A172 (cell line): Measurements from ENCODE around the gene ATXN1. TPM values are rescaled to one million over a fixed set of nuclear protein-coding genes. Genes with fewer than 3 reads are reported as not detected.

ENCODE experiments used
- DNase-seq: peaks from one replicate; pipeline ENCODE4 v3.0.0-alpha.2; 2015; ENCODE audit warnings: low spot score
- total RNA-seq: library from RNA; depleted of rRNA; stranded (reverse); fragments of >200 nt; shearing (Covaris generic); gene quantifications from 2 replicates; pipeline ENCODE4 v1.2.3, GENCODE V29; 2014

ATXN1 gene
- total RNA-seq, 1 experiment from 2014 or later, result 12.4 TPM

DNA sequence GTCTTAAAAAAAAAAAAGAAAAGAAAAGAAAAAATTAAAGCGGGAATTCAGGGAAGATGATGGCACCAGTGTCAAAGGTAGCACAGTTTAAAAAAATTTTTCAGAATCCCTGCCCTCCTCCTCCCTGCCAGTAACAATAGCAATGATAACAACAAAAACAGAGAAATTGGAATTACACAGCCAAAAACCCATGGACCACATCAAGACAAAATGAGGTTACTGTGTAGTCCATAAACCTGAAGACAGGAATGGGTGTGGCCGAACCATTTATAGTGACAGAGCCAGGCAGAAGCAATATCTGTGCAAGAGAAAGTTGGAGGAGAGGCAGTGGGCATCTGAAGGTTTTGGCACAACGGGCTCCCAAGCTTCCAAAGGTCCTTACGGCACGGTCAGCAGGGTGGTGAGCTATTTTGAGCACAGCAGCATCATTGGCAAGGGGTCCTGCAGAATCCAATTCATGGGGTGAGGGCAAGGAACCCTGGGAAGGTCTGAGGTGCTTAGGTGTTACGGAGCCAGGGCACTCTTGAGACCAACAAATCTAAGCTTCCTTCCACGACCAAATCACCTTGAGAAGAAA, 320.5 kb downstream of the ATXN1 start:
- no peak for DNase-seq

DNA sequence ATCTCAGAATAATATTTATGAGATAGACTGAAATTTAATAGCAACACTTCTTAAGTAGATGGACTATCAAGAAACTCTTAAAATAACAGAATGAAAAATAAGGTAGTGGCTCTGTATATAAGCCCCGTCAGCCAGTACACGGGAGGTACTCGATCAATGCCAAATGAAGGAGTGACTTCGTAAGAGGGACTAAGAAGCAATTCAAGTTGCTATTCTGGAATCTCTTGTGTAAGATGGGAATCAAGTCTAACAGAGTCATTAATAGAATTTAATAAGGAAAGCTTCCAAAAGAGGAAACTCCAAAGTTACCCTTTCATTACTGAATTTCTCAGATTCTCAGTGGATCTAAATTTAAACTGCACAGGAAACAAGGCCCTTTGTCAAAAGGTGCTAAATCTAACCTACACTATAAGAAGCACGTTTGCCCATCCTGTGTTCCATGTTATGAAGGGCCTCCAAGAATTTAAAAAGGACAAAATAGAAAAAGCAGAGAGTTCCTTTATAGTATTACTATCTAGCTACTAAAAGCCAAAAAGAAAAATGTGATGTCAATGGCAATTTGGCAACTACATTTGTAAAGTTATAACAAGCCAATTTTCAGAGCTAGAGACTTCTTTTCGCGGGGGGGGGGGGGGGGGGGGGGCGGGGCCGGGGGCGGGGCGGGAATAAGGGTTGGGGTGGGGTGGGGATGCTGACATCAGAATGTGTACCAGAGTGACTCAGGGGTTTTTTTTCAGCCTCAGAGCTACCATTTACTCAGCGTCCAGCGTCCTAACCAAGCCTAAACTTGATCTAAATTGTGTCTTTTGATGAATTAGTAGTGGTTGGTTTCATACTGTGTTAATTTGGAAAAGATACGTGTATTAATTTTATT, 322.3 kb downstream of the ATXN1 start:
- peak; percentile 70 for DNase-seq

DNA sequence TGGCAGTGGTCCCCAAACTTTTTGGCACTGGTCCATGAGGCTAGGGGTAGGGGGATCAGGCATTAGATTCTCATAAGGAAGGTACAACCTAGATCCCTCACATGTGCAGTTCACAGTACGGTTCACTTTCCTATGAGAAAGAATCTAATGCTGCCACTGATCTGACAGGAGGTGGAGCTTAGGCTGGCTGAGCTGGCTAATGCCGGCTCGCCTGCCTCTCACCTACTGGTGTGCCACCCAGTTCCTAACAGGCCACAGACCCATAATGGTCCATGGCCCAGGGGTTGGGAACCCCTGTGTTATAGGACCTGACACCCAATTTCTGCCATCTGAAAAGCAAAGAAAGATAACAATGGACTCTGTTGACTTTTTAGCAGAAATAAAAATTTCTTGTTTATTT, 323.3 kb downstream of the ATXN1 start:
- no peak for DNase-seq

DNA sequence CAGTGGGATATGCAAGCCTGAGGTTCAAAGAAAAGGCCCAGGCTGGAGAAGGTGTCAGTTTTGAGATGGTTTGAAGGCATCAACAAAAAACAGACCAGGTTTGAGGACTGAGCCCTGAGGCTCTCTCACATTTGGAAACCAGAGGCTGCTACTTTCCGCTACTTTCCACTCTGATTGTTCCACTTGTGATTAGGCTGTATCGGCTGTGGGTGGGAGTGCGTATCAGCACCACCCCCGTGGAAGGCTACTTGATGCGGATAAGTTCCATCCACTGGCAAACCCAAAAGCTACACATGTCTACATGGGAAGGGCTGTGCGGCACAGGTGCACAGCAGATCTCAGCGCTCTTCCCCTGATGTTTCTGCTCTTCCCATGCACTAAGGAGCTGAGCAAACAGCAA, 324.2 kb downstream of the ATXN1 start:
- DNase-seq, result no peak

DNA sequence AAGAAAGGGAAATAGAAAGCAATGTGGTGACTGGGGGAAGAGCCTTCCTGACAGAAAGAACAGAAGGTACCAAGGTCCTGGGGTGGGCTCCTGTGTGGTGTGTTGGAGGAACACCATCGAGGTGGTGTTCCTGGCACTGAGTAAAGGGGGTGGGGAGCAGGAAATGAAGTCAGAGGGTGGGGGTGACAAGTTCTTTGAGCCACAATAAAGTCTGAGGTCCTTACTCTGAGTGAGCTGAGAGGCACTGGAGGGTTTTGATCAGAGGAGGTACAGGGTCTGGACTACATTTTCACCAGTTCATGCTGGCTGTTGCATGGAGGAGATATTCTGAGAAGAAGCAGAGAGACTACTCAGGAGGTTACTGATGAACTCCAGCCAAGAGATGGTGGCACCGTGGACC, 324.7 kb downstream of the ATXN1 start:
- DNase-seq, result no peak

DNA sequence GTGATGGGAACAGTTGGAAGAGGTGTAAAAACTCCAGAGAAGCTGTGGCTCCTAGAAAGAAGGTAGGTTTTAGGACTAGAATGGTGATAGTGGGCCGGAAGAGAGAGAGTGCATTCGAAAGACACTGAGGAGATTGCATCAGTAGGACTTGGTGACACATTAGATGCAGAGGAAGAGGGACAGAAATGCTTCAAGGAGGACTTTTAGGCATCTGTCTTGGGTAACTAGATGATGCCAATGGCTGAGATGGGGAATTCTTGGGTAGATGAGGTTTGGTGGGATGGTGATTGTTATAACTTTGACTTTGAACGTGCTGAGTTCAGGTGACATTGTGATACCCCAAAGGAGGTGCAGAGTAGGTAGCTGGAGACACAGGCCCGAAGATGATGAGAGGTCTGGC, 326.4 kb downstream of the ATXN1 start:
- no peak for DNase-seq

DNA sequence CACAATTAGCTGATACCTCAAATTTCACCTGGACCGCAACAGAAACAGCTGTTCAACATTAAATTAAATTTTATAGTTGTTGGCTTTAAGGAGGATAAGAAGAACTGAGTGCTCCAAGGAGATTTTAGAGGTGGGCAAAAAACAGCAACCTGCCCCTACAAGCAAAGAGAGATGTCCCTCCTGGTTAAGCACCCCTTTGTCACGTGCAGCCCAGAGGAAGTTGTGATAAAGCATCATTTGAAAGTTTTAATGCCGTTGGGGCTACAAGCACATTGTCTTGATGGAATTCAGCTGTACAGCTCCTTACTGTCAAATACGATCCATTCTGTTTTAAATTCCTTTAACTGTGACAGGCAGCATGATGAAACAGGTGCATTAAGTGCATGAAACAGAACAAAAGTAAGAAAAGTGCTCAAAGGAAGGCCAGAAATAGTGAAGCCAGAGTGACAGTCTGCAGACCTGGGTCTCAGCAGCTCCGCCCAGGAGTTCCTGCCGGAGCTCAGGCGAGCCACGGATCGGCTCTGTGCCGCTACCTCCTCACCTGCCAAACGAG, 327.8 kb downstream of the ATXN1 start:
- DNase-seq, result no peak

DNA sequence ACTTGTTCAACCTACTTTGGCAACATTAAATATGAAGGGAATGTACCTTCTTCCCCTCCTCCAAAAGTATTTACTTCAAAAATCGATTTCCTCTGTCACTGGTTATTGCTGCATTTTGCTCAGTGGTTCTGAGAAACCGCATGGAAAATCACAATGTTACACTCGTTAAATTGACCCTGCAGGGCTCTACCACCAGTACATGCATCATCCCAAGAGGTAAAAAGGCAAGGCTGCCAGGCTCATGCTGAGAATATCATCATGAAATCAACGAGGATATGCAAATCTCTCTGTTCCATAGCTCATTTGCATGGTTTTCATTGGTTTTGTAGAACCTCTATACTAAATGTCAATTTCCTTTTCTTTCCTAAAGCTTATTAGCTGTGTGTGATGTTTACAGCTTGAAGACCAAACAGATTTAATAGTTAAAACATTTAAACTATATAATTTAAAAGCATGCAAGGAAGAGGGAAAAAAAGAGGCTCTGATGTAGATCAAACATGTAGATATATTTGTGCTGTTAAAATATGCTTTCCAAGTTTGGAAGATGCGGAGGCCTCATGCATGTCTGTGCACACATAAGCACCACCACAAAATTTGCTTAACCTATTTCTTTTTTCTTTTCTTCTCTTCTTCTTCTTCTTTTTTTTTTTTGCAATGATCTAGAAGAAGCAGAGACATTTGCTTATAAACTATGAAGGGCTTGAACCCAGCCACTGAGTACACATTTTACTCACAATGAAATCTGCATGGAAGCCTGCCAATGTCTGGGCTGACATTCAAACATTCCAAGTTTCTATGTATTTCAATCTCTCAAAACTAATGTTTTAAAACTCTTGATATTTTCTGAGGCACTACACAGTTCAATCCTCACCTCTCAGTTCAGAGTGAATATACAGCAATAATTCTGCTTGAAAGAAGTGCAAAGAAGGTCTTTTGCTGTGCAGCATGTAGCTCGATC, 328.9 kb downstream of the ATXN1 start:
- DNase-seq, result no peak

DNA sequence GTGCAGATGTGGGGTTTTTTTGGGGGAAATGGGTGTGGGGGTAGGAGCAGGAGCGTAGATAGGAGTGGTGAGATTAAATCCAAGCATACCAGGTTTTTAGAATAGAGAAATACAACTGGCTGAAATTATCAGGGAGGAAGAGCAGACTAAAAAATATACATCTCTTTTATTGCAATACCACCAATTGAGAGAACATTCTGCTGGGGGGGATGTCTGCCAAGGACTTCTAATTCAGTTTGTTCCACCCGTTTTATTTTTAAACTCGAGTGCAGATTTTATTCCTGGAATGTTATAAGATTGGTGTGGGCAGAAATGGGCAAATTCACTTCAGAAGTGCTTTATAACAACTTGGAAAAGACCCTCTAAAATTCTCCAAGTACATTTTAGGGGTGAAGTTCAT, 330.2 kb downstream of the ATXN1 start:
- DNase-seq, result no peak

DNA sequence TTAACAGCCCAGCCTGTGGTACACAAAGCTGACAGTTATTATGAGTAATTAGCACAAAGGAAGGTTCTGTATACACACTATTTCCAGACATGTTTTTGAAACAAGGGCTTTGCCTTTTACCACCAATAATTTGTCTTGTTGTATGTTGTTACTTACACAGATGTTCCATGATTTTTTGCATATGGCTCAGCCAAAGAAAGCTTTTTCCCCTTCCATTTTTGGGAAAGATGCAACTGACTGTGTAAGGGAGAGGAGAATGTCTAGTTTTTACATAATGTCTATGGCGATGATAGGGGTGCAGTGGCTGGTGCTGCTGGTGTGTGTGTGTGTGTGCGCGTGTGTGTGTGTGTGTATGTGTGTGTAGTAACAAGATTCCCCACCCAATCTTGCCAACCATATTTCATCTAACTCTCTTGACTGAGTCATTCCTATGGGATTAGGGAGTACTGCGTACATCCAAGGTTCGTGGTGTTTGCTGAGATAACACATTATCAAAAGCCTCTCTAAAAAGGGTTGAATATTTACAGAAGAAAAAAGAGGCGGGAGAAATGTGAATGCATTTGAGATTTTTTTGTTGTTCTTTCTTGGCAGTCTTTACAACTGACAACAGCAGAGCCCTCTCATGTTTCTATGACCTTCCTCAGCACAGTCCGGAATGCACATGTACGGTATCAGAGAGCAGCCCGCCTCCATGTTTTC, 330.7 kb downstream of the ATXN1 start:
- peak; percentile 10 for DNase-seq

DNA sequence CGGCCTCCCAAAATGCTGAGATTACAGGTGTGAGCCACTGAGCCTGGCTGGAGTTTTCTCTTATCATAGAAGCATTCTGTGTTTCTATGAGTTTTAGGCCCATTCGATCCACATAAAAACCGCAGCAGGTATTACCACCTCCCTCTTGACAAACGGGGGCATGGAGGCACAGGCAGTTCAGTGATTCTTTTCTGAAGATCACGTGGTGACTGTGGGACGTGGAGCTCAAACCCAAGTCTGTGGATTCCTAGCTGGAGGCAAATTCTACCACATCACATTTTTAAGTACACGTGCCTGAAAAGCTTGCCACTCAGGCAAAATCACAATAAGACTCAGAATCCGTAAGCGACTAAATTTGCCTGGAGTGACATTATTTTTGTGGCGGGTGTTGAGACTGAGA, 331.6 kb downstream of the ATXN1 start:
- DNase-seq, result no peak

DNA sequence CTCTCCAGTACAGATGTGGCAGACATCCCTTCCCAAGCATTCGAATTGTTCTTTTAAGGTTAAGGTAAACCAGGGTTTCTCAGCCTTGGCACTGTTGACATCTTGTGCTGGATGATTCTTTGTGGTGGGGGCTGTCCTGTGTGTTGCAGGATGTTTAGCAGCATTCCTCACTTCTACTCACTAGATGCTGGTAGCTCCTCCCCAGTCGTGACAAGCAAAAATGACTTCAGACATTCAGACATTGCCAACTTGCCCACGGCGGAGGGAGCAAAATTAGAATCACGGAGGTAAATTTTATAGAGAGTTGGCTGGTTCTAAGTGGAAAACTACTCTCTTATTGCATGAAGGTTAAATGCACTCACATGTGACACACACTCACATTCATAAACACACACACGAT, 334.1 kb downstream of the ATXN1 start:
- DNase-seq, result no peak

DNA sequence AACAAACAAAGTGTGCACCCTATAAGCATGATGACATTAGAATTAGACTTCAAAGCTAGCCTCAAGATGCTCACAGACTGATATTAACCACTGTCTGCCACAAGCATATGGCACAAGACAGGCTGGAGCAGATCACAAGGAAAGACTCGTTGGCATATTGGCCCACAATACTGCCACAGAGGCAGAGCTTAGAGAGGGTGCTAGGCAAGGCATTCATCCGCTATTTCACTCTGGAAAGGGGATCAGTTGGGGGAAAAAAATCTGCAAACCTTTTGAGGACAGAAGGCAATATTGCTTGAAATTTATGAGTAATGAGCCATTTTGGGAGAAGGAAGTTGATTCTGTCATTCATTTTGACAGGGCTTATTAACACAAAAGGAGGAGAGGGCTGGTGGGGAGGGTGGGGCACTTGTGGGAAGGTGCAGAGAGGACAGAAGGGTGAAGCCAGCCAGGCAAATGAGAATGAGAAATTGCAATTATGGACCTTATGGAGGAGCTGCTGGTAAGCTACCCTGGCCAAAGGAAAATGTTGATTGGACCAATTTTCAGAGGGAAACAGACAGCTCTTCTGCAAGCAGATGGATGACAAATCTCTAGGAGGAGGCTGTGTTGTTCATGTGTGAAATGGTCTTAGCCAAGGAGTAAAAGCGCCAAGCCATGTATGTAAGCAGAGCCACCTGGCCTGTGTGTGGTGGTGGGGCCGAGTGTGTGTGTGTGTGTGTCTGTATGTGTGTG, 335.2 kb downstream of the ATXN1 start:
- no peak for DNase-seq

DNA sequence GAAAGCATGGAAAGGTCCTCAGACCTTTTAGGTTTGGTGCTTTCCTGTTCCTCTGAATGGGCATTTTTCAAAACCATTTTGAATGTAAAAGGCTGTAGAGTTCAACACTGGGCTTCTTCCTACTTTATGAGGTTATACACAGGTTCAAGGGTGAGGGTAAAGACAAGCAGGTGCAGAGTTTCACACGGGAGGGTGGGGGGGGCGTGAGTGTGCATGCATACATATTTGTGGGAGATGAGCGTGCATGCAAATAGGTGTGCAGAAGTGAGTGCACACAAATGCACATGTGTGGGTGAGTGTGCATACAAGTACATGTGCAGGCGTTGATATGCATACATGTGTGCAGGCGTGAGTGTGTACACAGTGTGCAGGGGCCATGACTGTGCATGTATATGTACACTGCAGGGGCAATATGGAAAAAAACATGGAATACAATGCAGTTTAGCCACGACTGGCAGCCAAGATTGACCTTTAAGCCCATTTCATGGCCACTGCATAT, 339.7 kb downstream of the ATXN1 start:
- DNase-seq, result no peak

DNA sequence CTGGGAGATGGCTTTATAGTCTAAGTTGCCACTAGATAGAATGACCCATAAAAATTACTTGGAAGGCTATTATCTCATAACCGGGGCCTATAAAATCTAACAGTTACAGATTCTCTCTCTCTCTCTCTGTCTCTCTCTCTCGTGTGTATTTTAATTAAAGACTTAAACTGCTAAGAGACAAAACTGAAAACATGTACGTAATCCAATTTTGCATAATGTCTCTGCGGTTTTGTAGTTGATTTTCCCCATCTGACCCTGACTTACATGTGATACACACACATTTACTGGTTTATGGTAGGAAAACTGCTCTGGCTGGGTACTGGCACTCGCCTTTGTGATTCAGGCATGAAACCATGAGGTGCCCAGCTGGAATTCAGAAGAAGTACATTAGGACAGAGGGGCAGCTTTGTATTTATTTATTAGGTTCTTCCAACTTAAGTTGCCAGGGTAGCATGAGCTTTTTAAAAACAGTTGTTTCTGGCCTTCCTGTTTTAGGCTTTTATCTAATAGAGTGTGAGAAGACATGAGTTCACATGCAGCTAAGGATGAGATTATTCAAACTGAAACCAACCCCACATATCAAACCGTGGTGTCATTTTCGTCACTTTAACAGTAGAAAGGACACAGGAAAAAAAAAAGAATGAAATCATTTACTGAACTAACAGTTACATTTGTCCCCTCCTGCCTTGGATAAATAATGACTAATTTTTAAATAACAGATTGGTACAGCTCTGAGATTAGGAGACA, 340.4 kb downstream of the ATXN1 start:
- DNase-seq, result no peak

DNA sequence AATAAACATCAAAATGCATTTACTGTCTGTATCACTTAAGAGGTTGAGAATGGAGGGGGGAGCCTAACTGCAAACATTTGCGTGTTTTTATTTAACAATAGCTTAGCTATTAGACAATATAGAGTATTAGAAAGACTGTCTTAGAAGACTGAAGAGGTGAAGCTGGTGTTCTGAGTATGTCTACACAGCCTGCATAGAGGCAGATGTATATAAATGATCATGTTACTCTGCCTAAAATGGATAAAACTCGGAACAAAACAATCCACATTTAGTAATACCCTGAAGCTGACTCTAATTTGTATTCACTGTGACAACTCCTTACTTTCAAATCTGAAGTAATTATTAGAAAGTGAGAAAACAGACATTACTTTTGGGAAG, 340.9 kb downstream of the ATXN1 start:
- DNase-seq, result no peak

DNA sequence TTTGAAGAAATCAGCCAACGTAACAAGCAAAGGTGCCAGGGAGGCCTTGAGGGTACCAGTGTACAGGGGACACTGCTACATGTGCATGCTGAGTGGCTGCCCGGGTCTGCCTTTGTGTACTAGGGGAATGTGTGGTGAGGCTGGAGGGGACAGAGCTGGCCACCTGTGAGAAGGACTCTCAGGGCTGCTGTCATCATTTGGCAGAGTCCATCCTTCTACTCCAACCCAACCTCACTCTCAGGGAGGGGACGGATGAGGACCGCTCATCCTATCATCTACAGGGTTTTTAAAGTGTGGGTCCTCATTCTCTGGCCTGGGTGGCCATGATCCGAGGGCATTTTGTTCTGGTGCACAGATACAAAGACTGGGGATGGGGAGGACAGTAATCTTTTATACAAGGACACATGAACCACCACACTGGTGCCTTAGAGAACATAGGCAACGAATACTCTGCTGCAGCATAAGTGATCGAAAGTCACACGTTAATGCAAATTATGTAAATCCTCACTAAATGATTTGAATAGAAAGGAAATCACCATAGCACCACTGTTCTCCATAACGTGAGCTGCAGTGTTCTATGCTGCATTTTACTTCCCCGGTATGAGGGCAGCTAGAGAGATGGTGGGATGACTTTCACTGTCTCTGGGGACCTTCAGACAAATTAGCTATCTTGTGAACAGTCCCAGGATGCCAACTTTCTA, 341.5 kb downstream of the ATXN1 start:
- no peak for DNase-seq

DNA sequence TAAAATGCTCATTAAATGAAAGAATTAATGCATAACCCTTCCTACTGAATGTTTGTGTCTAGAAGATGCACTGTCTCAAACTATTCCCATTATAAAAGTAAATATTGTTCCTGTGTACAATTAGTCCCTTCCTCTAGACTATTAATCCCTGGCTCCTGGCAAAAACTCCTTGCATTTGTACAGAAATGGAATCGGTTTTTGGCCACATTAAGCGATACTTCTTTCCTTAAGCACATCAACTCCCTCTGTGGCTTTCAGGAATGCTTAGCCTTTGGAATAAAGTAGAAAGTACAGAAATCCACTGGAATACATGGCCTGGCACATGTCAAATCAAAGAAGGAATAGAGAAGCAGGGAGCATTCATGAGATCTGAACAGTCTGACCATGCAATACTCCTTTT, 343.1 kb downstream of the ATXN1 start:
- DNase-seq, result no peak

DNA sequence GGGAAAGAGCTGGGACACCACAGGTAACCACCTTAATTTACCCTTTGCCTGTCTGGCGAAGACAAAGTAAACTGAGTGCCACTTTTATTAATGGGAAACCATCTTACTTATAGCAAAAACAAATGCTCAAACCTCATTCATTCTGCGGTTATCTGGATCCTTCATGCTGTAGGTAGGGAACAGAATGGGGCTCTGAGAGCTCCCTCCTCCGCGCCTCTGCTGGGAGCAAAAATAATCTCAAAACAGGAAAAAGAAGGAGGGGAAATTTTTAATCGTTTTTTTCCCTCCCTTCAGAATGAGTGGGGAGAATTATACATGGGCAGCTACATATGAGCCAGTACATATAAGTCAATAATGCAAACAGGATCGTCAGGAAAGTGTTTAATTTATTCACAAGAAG, 345.6 kb downstream of the ATXN1 start:
- no peak for DNase-seq
